ENCODE measurements around the gene RNMT. TPM values are rescaled to one million over a fixed set of nuclear protein-coding genes. Genes with fewer than 3 reads are reported as not detected.

RNMT gene
- polyA plus RNA-seq, 2 donors, result 6.7 to 9.8 TPM

- no peaks in the 10 kb centered on the region for H3K27me3 ChIP-seq (ENCODE audit: control insufficient read depth in 1 of 2, insufficient read depth in 2 of 2, low read length in 2 of 2)
- no peak overlapping the region for H3K27ac ChIP-seq (ENCODE audit: low read depth in 2 of 2, low read length in 1 of 2)
- no peaks in the 10 kb centered on the region for H3K4me1 ChIP-seq (ENCODE audit: control insufficient read depth in 2 of 2, insufficient read depth in 2 of 2, low read length in 1 of 2)
- H3K36me3 ChIP-seq (ENCODE audit: control insufficient read depth in 2 of 2, insufficient read depth in 2 of 2, low read length in 1 of 2), result peaks cover 6 to 14% of the 10 kb centered on the region in 2 donors
- peaks cover 0 to under 1% of the 10 kb centered on the region in 2 donors for H3K9me3 ChIP-seq (ENCODE audit: control insufficient read depth in 2 of 2, insufficient read depth in 1 of 2, low read depth in 1 of 2, low read length in 1 of 2)
- H3K4me3 ChIP-seq (ENCODE audit: low read depth in 1 of 2, low read length in 2 of 2), result no peak overlapping the region
Measured at GRCh38 chr18:13760047-13760446, 33.6 kb downstream of the RNMT start.

DNA sequence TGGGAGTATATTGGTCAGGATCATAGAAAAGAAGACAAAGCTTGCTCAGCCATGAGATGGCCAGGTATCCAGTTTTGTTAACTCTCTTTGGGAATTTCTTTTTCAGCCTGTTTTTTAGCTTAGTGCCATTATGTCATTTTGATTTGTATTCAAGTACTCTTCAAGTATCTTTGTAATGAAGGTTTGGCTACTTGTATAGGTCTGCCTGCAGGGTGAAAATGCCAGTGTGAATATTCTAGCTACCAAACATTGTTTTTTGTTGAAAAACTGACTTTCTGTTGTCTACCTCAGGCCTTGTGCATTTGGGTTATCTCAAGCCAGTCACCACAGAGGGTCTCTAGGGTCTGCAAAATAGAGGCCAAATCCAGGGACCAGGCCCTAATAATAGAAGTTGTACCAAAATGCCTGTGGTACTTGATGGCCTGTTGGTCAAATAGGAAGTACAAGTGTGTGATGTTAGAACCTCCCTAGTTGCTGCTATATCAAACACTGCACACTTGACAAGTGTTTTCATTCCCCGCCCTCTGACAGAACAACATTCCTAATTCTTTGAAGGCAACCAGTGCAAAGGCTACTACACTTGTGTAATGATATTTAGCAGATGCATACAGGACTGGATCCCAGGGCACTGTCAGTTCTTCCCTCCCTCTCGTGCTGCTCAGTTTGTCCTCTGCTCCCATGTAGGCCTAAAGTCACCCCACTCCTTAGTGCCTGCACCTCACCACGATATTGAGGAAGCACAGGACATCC, 36.4 kb downstream of the RNMT start:
- WGBS, 2 donors, result 96 to 98% methylated on average over 3 of the region's 3 CpGs
- Histone ChIP-seq H3K27ac (ENCODE audit: low read depth in 2 of 2, low read length in 1 of 2) (no peak overlapping the region), H3K36me3 (ENCODE audit: control insufficient read depth in 2 of 2, insufficient read depth in 2 of 2, low read length in 1 of 2) (peaks cover 3 to 5% of the 10 kb centered on the region in 2 donors)

GRCh38 chr18:13775058-13775457, 48.6 kb downstream of the RNMT start:
- no peaks in the 10 kb centered on the region for H3K4me1 ChIP-seq (ENCODE audit: control insufficient read depth in 2 of 2, insufficient read depth in 2 of 2, low read length in 1 of 2)
- H3K36me3 ChIP-seq (ENCODE audit: control insufficient read depth in 2 of 2, insufficient read depth in 2 of 2, low read length in 1 of 2), result no peaks in the 10 kb centered on the region
- no peak overlapping the region for H3K4me3 ChIP-seq (ENCODE audit: low read depth in 1 of 2, low read length in 2 of 2)
- 59 to 65% methylated on average over 3 of the region's 3 CpGs for WGBS, 2 donors
- H3K27me3 ChIP-seq (ENCODE audit: control insufficient read depth in 1 of 2, insufficient read depth in 2 of 2, low read length in 2 of 2), result no peaks in the 10 kb centered on the region
- H3K27ac ChIP-seq (ENCODE audit: low read depth in 2 of 2, low read length in 1 of 2), result no peak overlapping the region
- H3K9me3 ChIP-seq (ENCODE audit: control insufficient read depth in 2 of 2, insufficient read depth in 1 of 2, low read depth in 1 of 2, low read length in 1 of 2), result no peaks in the 10 kb centered on the region

More for the DNA sequence above, 36.4 kb downstream of the RNMT start:
- peaks cover 6% of the 10 kb centered on the region in 2 donors for H3K9me3 ChIP-seq (ENCODE audit: control insufficient read depth in 2 of 2, insufficient read depth in 1 of 2, low read depth in 1 of 2, low read length in 1 of 2)
- no peak overlapping the region for H3K4me3 ChIP-seq (ENCODE audit: low read depth in 1 of 2, low read length in 2 of 2)
- H3K27me3 ChIP-seq (ENCODE audit: control insufficient read depth in 1 of 2, insufficient read depth in 2 of 2, low read length in 2 of 2), result no peaks in the 10 kb centered on the region
- H3K4me1 ChIP-seq (ENCODE audit: control insufficient read depth in 2 of 2, insufficient read depth in 2 of 2, low read length in 1 of 2), result no peaks in the 10 kb centered on the region

DNA sequence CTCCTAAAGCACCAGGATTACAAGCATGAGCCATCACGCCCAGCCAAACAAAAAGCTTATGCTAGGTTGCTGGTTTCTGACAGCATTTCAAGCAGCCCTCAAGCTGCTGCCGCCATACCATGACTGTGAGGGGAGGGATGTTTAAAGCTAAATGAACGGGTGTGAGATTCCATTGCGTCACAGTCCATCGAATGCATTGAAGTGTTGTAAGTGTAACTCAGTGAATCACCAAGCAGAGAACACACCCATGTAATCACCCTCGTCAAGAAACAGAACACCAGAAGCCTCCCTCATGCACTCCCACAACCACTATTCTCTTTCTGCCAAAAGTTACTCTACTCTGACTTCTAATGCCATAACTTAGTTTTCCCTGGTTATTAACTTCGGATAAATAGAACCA, 64.7 kb downstream of the RNMT start:
- H3K27ac ChIP-seq (ENCODE audit: low read depth in 2 of 2, low read length in 1 of 2), result peak overlapping the region in 1 of 2 donors; percentile 40
- H3K9me3 ChIP-seq (ENCODE audit: control insufficient read depth in 2 of 2, insufficient read depth in 1 of 2, low read depth in 1 of 2, low read length in 1 of 2), result peaks cover 0 to 2% of the 10 kb centered on the region in 2 donors
- no peaks in the 10 kb centered on the region for H3K4me1 ChIP-seq (ENCODE audit: control insufficient read depth in 2 of 2, insufficient read depth in 2 of 2, low read length in 1 of 2)
- H3K36me3 ChIP-seq (ENCODE audit: control insufficient read depth in 2 of 2, insufficient read depth in 2 of 2, low read length in 1 of 2), result no peaks in the 10 kb centered on the region
- WGBS, 2 donors, result 55 to 62% methylated on average over 7 of the region's 7 CpGs
- no peak overlapping the region for H3K4me3 ChIP-seq (ENCODE audit: low read depth in 1 of 2, low read length in 2 of 2)
- no peaks in the 10 kb centered on the region for H3K27me3 ChIP-seq (ENCODE audit: control insufficient read depth in 1 of 2, insufficient read depth in 2 of 2, low read length in 2 of 2)

GRCh38 chr18:13793819-13794218, 67.3 kb downstream of the RNMT start:
- Histone ChIP-seq H3K27me3 (ENCODE audit: control insufficient read depth in 1 of 2, insufficient read depth in 2 of 2, low read length in 2 of 2) (no peaks in the 10 kb centered on the region), H3K27ac (ENCODE audit: low read depth in 2 of 2, low read length in 1 of 2) (no peak overlapping the region), H3K36me3 (ENCODE audit: control insufficient read depth in 2 of 2, insufficient read depth in 2 of 2, low read length in 1 of 2) (no peaks in the 10 kb centered on the region), H3K4me3 (ENCODE audit: low read depth in 1 of 2, low read length in 2 of 2) (no peak overlapping the region), H3K4me1 (ENCODE audit: control insufficient read depth in 2 of 2, insufficient read depth in 2 of 2, low read length in 1 of 2) (no peaks in the 10 kb centered on the region), H3K9me3 (ENCODE audit: control insufficient read depth in 2 of 2, insufficient read depth in 1 of 2, low read depth in 1 of 2, low read length in 1 of 2) (peaks cover 0 to 2% of the 10 kb centered on the region in 2 donors)
- 34 to 38% methylated on average over 7 of the region's 7 CpGs for WGBS, 2 donors

- H3K4me1 ChIP-seq (ENCODE audit: control insufficient read depth in 2 of 2, insufficient read depth in 2 of 2, low read length in 1 of 2), result no peaks in the 10 kb centered on the region
- H3K27ac ChIP-seq (ENCODE audit: low read depth in 2 of 2, low read length in 1 of 2), result no peak overlapping the region
- no peaks in the 10 kb centered on the region for H3K27me3 ChIP-seq (ENCODE audit: control insufficient read depth in 1 of 2, insufficient read depth in 2 of 2, low read length in 2 of 2)
- H3K4me3 ChIP-seq (ENCODE audit: low read depth in 1 of 2, low read length in 2 of 2), result no peak overlapping the region
- WGBS, 2 donors, result 78 to 81% methylated on average over 14 of the region's 14 CpGs
- no peaks in the 10 kb centered on the region for H3K36me3 ChIP-seq (ENCODE audit: control insufficient read depth in 2 of 2, insufficient read depth in 2 of 2, low read length in 1 of 2)
- H3K9me3 ChIP-seq (ENCODE audit: control insufficient read depth in 2 of 2, insufficient read depth in 1 of 2, low read depth in 1 of 2, low read length in 1 of 2), result no peaks in the 10 kb centered on the region
Measured at GRCh38 chr18:13796515-13796914, 70.0 kb downstream of the RNMT start.

- H3K27me3 ChIP-seq (ENCODE audit: control insufficient read depth in 1 of 2, insufficient read depth in 2 of 2, low read length in 2 of 2), result no peaks in the 10 kb centered on the region
- no peak overlapping the region for H3K4me3 ChIP-seq (ENCODE audit: low read depth in 1 of 2, low read length in 2 of 2)
- H3K36me3 ChIP-seq (ENCODE audit: control insufficient read depth in 2 of 2, insufficient read depth in 2 of 2, low read length in 1 of 2), result no peaks in the 10 kb centered on the region
- no peaks in the 10 kb centered on the region for H3K9me3 ChIP-seq (ENCODE audit: control insufficient read depth in 2 of 2, insufficient read depth in 1 of 2, low read depth in 1 of 2, low read length in 1 of 2)
- no peak overlapping the region for H3K27ac ChIP-seq (ENCODE audit: low read depth in 2 of 2, low read length in 1 of 2)
- no peaks in the 10 kb centered on the region for H3K4me1 ChIP-seq (ENCODE audit: control insufficient read depth in 2 of 2, insufficient read depth in 2 of 2, low read length in 1 of 2)
- 57 to 65% methylated on average over 3 of the region's 3 CpGs for WGBS, 2 donors
Measured at GRCh38 chr18:13797157-13797611, 70.7 kb downstream of the RNMT start.

DNA sequence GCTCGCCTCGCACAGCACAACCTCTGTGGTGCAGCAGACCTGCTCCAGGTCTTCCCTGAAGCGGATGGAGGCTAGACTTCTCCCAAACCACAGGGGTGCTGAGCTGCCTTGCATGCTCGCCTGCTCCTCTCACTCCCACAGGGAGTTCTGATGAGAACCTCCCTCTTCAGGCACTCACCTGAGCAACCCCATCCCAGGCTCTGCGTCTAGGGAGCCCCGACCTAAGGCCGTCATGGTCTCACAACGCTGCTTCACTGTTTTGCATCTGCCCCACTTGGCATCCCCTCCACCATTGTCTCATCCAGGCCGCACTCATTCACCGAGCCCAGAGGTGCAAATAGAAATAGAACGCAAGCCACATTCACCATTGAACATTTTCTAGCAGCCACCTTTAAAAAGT, 72.9 kb downstream of the RNMT start:
- no peak overlapping the region for H3K27ac ChIP-seq (ENCODE audit: low read depth in 2 of 2, low read length in 1 of 2)
- H3K36me3 ChIP-seq (ENCODE audit: control insufficient read depth in 2 of 2, insufficient read depth in 2 of 2, low read length in 1 of 2), result no peaks in the 10 kb centered on the region
- no peak overlapping the region for H3K4me3 ChIP-seq (ENCODE audit: low read depth in 1 of 2, low read length in 2 of 2)
- no peaks in the 10 kb centered on the region for H3K9me3 ChIP-seq (ENCODE audit: control insufficient read depth in 2 of 2, insufficient read depth in 1 of 2, low read depth in 1 of 2, low read length in 1 of 2)
- WGBS, 2 donors, result 90% methylated on average over 11 of the region's 11 CpGs
- no peaks in the 10 kb centered on the region for H3K27me3 ChIP-seq (ENCODE audit: control insufficient read depth in 1 of 2, insufficient read depth in 2 of 2, low read length in 2 of 2)
- H3K4me1 ChIP-seq (ENCODE audit: control insufficient read depth in 2 of 2, insufficient read depth in 2 of 2, low read length in 1 of 2), result no peaks in the 10 kb centered on the region

DNA sequence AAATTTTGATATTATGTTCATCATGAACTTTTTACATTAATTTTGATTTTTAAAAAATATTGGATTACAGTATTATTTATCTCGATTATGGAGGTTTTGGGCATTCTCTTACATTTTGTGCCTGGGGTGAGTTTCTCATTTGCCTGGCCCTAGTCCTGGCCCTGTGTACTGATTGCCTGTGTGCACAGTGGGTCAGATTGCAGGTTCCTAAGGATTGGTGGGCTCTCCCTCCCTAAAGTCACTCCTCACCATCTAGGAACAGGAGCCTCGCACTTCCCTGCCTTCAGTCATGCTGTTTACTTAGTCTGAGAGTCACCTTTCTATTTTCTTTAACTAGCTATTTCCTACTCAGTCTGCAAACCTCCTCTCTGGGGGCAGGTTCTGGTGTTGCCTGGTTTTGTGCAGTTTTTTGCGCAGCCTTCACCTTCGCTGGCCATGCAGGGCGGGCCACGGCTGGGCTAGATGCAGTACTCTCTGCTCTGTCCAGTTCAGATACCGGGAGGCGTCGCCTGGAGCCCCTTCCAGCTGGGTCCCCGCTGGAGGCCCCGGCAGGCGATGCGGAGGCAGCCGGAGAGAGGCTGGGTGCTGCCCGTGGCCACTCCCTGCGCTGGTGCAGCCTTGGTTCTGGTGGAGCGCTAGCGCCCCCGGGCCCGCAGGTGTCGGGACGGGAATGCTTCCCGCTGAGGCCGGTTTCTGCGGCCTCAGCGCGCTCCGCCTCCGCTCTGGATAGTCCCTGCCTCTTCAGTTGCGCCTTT, 74.2 kb downstream of the RNMT start:
- 11 to 14% methylated on average over 28 to 30 of the region's 30 CpGs for WGBS, 2 donors
- peak overlapping the region; percentile 22 to 41 for H3K4me3 ChIP-seq (ENCODE audit: low read depth in 1 of 2, low read length in 2 of 2)

More for the DNA sequence above, 74.2 kb downstream of the RNMT start:
- Histone ChIP-seq H3K36me3 (ENCODE audit: control insufficient read depth in 2 of 2, insufficient read depth in 2 of 2, low read length in 1 of 2) (no peaks in the 10 kb centered on the region), H3K9me3 (ENCODE audit: control insufficient read depth in 2 of 2, insufficient read depth in 1 of 2, low read depth in 1 of 2, low read length in 1 of 2) (no peaks in the 10 kb centered on the region), H3K27ac (ENCODE audit: low read depth in 2 of 2, low read length in 1 of 2) (no peak overlapping the region), H3K4me1 (ENCODE audit: control insufficient read depth in 2 of 2, insufficient read depth in 2 of 2, low read length in 1 of 2) (no peaks in the 10 kb centered on the region), H3K27me3 (ENCODE audit: control insufficient read depth in 1 of 2, insufficient read depth in 2 of 2, low read length in 2 of 2) (no peaks in the 10 kb centered on the region)

Data from esophagus (tissue), 2 donors.